Mucosa of descending colon (tissue), 3 donors: Measurements from ENCODE around the gene HIPK3. TPM values are rescaled to one million over a fixed set of nuclear protein-coding genes. Genes with fewer than 3 reads are reported as not detected.

Experiments
- ATAC-seq: fragments of 200-7000 bp; cut with Tn5 transposase; one replicate; pipeline ENCODE4 v1.9.1; 2020; ENCODE audit warnings: mild to moderate bottlenecking, moderate library complexity
- DNase-seq, 3 donors: peaks; one replicate each; pipeline ENCODE4 v3.0.0-alpha.2; 2020
- H3K36me3 ChIP-seq: fragments of 200-600 bp; one replicate; pipeline ENCODE4 v1.8.0; 2021; ENCODE audit warnings: low read depth, mild to moderate bottlenecking
- H3K4me1 ChIP-seq: fragments of 200-600 bp; one replicate; pipeline ENCODE4 v1.8.0; 2021; ENCODE audit warnings: low read depth, mild to moderate bottlenecking
- H3K4me3 ChIP-seq: fragments of 200-600 bp; one replicate; pipeline ENCODE4 v1.8.0; 2021; ENCODE audit warnings: mild to moderate bottlenecking
- H3K9me3 ChIP-seq: fragments of 200-600 bp; one replicate; pipeline ENCODE4 v1.8.0; 2021; ENCODE audit warnings: mild to moderate bottlenecking
- CTCF ChIP-seq: fragments of 200-600 bp; IDR thresholded peaks from one replicate; pipeline ENCODE4 v1.8.0; 2022; ENCODE audit warnings: antibody characterized with exemption, mild to moderate bottlenecking
- intact Hi-C, 2 donors: fragments of 100-400 bp; cut with DNase I in 1 of 2; cut with micrococcal nuclease in 1 of 2; formaldehyde crosslinking; loops; one replicate each; pipeline versions ENCODE4 v1.11.0 to v1.11.1; 2022; cut with DNase I, micrococcal nuclease
- total RNA-seq, 3 donors: library from RNA; stranded (reverse); fragmentation: NEBNext Ultra II Directional in 2 of 3; extraction: Animal tissue kit (Norgen Biotek cat#: 25700) in 2 of 3; gene quantifications; one replicate each; pipeline versions ENCODE4 v1.2.1 to v1.2.4, GENCODE V29; 2021 to 2023
- donor health status: DM: no; HTN: no; CAD: no; lungs with moderate emphysema.
- donor health status: DM: no; HTN: no; CAD: no.
- donor health status: DM: no; HTN: yes; CAD: no.

The HIPK3 gene
- total RNA-seq, 3 donors from 2014 or later, result 67.0 to 254 (median 69.7) TPM

GRCh38 chr11:33309118-33309517, 51.9 kb downstream of the HIPK3 start:
- intact Hi-C loops, result no loop called here
- no peaks in the 10 kb centered on the region for H3K9me3 ChIP-seq
- no peak overlapping the region for H3K4me3 ChIP-seq
- no peak for DNase-seq
- no peak for ATAC-seq
- no peak for TF ChIP-seq CTCF
- no peaks in the 10 kb centered on the region for H3K36me3 ChIP-seq
- H3K4me1 ChIP-seq, result peaks cover 4% of the 10 kb centered on the region

GRCh38 chr11:33310720-33311500, 53.7 kb downstream of the HIPK3 start:
- Histone ChIP-seq H3K9me3 (no peaks in the 10 kb centered on the region), H3K4me3 (no peak overlapping the region), H3K36me3 (no peaks in the 10 kb centered on the region), H3K4me1 (peaks cover 4% of the 10 kb centered on the region)
- no peak for DNase-seq
- ATAC-seq, result no peak
- no peak for TF ChIP-seq CTCF
- intact Hi-C loops, result no loop called here

- no peaks in the 10 kb centered on the region for H3K36me3 ChIP-seq
- no peak for TF ChIP-seq CTCF
- peaks cover 4% of the 10 kb centered on the region for H3K4me1 ChIP-seq
- no peak for DNase-seq
- H3K4me3 ChIP-seq, result no peak overlapping the region
- ATAC-seq, result no peak
- intact Hi-C loops, result no loop called here
- no peaks in the 10 kb centered on the region for H3K9me3 ChIP-seq
Observed at GRCh38 chr11:33311680-33312079, 54.5 kb downstream of the HIPK3 start.

GRCh38 chr11:33315822-33316221, 58.6 kb downstream of the HIPK3 start:
- H3K4me1 ChIP-seq, result no peaks in the 10 kb centered on the region
- intact Hi-C loops, result no loop called here

GRCh38 chr11:33317662-33318061, 60.5 kb downstream of the HIPK3 start:
- intact Hi-C loops, result no loop called here
- Histone ChIP-seq H3K9me3 (no peaks in the 10 kb centered on the region), H3K4me1 (peaks cover 8% of the 10 kb centered on the region), H3K36me3 (no peaks in the 10 kb centered on the region), H3K4me3 (no peak overlapping the region)
- no peak for DNase-seq
- TF ChIP-seq CTCF, result no peak
- ATAC-seq, result no peak

More at GRCh38 chr11:33315822-33316221, 58.6 kb downstream of the HIPK3 start:
- ATAC-seq (no peak), DNase-seq (no peak)
- no peaks in the 10 kb centered on the region for H3K9me3 ChIP-seq
- no peaks in the 10 kb centered on the region for H3K36me3 ChIP-seq
- no peak for TF ChIP-seq CTCF
- H3K4me3 ChIP-seq, result no peak overlapping the region
